K562 (cell line): ENCODE measurements around the gene FAAP100. TPM values are rescaled to one million over a fixed set of nuclear protein-coding genes. Genes with fewer than 3 reads are reported as not detected.

Source experiments
- ATAC-seq: fragments of 200-7000 bp; cut with Tn5 transposase; 3 replicates; pipeline ENCODE4 v1.9.1; 2020; ENCODE audit warnings: moderate library complexity
- BruUV-seq: library from RNA; stranded (reverse); fragments of 400-500 nt; replicated peaks from 2 replicates; lab custom pipeline; 2021; lab: Mats Ljungman, UMichigan
- CTCF ChIA-PET: fragments of 300-600 bp; formaldehyde crosslinking; extraction: SDS; loops from one replicate; lab custom pipeline; 2021; ENCODE audit warnings: low intra/inter-chr PET ratio; lab: Yijun Ruan, JAX
- POLR2A ChIA-PET: fragments of 300-600, 350-650 bp; sonication (Branson Sonifier 250); formaldehyde crosslinking; extraction: SDS; loops from one replicate; lab custom pipeline; 2021; ENCODE audit warnings: antibody characterized with exemption, inconsistent platforms; lab: Yijun Ruan, JAX
- DNase-seq, 4 experiments: peaks; one replicate each; pipeline versions ENCODE4 v3.0.0 to v3.0.0-alpha.2; 2011 to 2018; ENCODE audit warnings: low spot score in 3 of 4, mixed read lengths in 3 of 4; ENCODE audit errors: extremely low read depth in 1 of 4
- FAIRE-seq: peaks from 2 replicates; lab custom pipeline; 2011; peaks lifted over from hg19 to GRCh38; lab: Jason Lieb, UNC
- H2AFZ ChIP-seq: 2 replicates; pipeline ENCODE4 v1.6.0; 2011; ENCODE audit warnings: low read depth, low read length, control low read depth, inconsistent platforms
- H3K27ac ChIP-seq: fragments of 200-600 bp; 3 replicates; pipeline ENCODE4 v1.8.0; 2011; ENCODE audit warnings: low read depth, mild to moderate bottlenecking, control low read depth, inconsistent platforms, low read length, moderate library complexity, mixed read lengths; ENCODE audit errors: extremely low read depth
- H3K27me3 ChIP-seq, 2 experiments: fragments of 300-600 bp in 1 of 2; 2 replicates in 1 of 2; 3 replicates in 1 of 2; pipeline versions ENCODE4 v1.6.0 to v1.8.0; 2011; ENCODE audit warnings: inconsistent platforms in 2 of 2, low read length in 2 of 2, mild to moderate bottlenecking in 1 of 2, mixed read lengths in 1 of 2, moderate library complexity in 1 of 2; ENCODE audit not compliant: control insufficient read depth in 2 of 2, insufficient read depth in 2 of 2
- H3K36me3 ChIP-seq: fragments of 300-600 bp; 3 replicates; pipeline ENCODE4 v1.8.0; 2011; ENCODE audit warnings: mild to moderate bottlenecking, low read length, inconsistent platforms; ENCODE audit not compliant: control insufficient read depth, insufficient read depth
- H3K4me1 ChIP-seq, 2 experiments: fragments of 200-600 bp in 1 of 2; replicated peaks in 1 of 2; 2 replicates in 1 of 2; 3 replicates in 1 of 2; pipeline versions ENCODE4 v1.5.1 to v1.8.0; 2011; ENCODE audit warnings: inconsistent platforms in 2 of 2, low read length in 2 of 2, mild to moderate bottlenecking in 1 of 2, mixed read lengths in 1 of 2, moderate library complexity in 1 of 2; ENCODE audit not compliant: control insufficient read depth in 2 of 2, insufficient read depth in 2 of 2
- H3K4me2 ChIP-seq: 2 replicates; pipeline ENCODE4 v1.6.1; 2011; ENCODE audit warnings: low read length, control low read depth, inconsistent platforms, mixed read lengths; ENCODE audit not compliant: insufficient read depth
- H3K4me3 ChIP-seq: fragments of 200-600 bp; sonication (generic), shearing (Covaris generic); 2 replicates; pipeline ENCODE4 v1.5.1; 2016; ENCODE audit warnings: control low read depth, inconsistent platforms
- H3K79me2 ChIP-seq: fragments of 200-600 bp; 3 replicates; pipeline ENCODE4 v1.8.0; 2011; ENCODE audit warnings: low read length, inconsistent platforms; ENCODE audit not compliant: control insufficient read depth, insufficient read depth
- H3K9ac ChIP-seq, 2 experiments: 2 replicates each; pipeline versions ENCODE4 v1.6.0 to v1.6.1; 2011; ENCODE audit warnings: low read depth in 2 of 2, low read length in 2 of 2, control low read depth in 1 of 2, inconsistent platforms in 1 of 2, mild to moderate bottlenecking in 1 of 2, mixed read lengths in 1 of 2; ENCODE audit not compliant: insufficient read depth in 1 of 2
- H3K9me1 ChIP-seq: one replicate; pipeline ENCODE4 v1.6.0; 2011; ENCODE audit warnings: inconsistent platforms, mild to moderate bottlenecking, low read length, moderate library complexity; ENCODE audit not compliant: control insufficient read depth, insufficient read depth
- H3K9me3 ChIP-seq: replicated peaks from 2 replicates; pipeline ENCODE4 v1.5.1; 2011; ENCODE audit warnings: low read depth, low read length, inconsistent platforms; ENCODE audit not compliant: control insufficient read depth, insufficient read depth
- H4K20me1 ChIP-seq: replicated peaks from 2 replicates; pipeline ENCODE4 v1.6.1; 2011; ENCODE audit warnings: low read length, inconsistent platforms, mixed read lengths; ENCODE audit not compliant: control insufficient read depth, insufficient read depth
- BCLAF1 ChIP-seq, 2 experiments: fragments of 450-650 bp in 1 of 2; IDR thresholded peaks; 2 replicates each; pipeline ENCODE4 v1.6.1; 2011 to 2017; ENCODE audit warnings: low read depth in 2 of 2, antibody characterized with exemption in 1 of 2, borderline replicate concordance in 1 of 2, low read length in 1 of 2, mild to moderate bottlenecking in 1 of 2, mixed read lengths in 1 of 2; ENCODE audit not compliant: control insufficient read depth in 1 of 2
- CHD4 ChIP-seq: fragments of 200-600 bp; sonication (generic); IDR thresholded peaks from 3 replicates; pipeline ENCODE4 v1.6.1; 2012; ENCODE audit warnings: low read depth, mild to moderate bottlenecking, mixed read lengths, low read length, inconsistent platforms; ENCODE audit not compliant: insufficient read depth, insufficient replicate concordance, poor library complexity, severe bottlenecking
- CSDE1 ChIP-seq, 2 experiments: fragments of 450-650 bp; IDR thresholded peaks; 2 replicates each; pipeline ENCODE4 v1.6.1; 2016; ENCODE audit warnings: mild to moderate bottlenecking in 1 of 2
- EZH2 ChIP-seq: IDR thresholded peaks from 2 replicates; pipeline ENCODE4 v1.6.1; 2012; ENCODE audit warnings: low read depth, mild to moderate bottlenecking, inconsistent platforms, low read length, borderline replicate concordance
- KDM5B ChIP-seq: fragments of 200-600 bp; sonication (generic); IDR thresholded peaks from 2 replicates; pipeline ENCODE4 v1.6.1; 2012; ENCODE audit warnings: low read depth, mild to moderate bottlenecking, moderate library complexity, low read length, control low read depth, inconsistent platforms; ENCODE audit not compliant: insufficient replicate concordance
- MLLT1 ChIP-seq, 2 experiments: fragments of 450-650 bp; IDR thresholded peaks; 2 replicates each; pipeline ENCODE4 v1.6.1; 2016
- NCOR1 ChIP-seq: fragments of 450-650 bp; IDR thresholded peaks from 2 replicates; pipeline ENCODE4 v1.6.1; 2016; ENCODE audit warnings: mild to moderate bottlenecking, moderate library complexity
- PKNOX1 ChIP-seq: fragments of 450-650 bp; IDR thresholded peaks from 2 replicates; pipeline ENCODE4 v1.6.1; 2016
- PTBP1 ChIP-seq: fragments of 200-400 bp; formaldehyde crosslinking; IDR thresholded peaks from 2 replicates; pipeline ENCODE4 v1.6.1; 2017; ENCODE audit warnings: low read depth, low read length
- PTTG1 ChIP-seq: fragments of 450-650 bp; IDR thresholded peaks from 2 replicates; pipeline ENCODE4 v1.6.1; 2016; ENCODE audit warnings: low read depth, mild to moderate bottlenecking, missing genetic modification characterization, missing compliant biosample characterization
- RBM25 ChIP-seq: fragments of 200-400 bp; formaldehyde crosslinking; IDR thresholded peaks from 2 replicates; pipeline ENCODE4 v1.6.1; 2018; ENCODE audit warnings: low read length, low read depth, moderate library complexity; ENCODE audit not compliant: severe bottlenecking
- STAG1 ChIP-seq: sonication (generic); formaldehyde crosslinking; IDR thresholded peaks from 2 replicates; pipeline ENCODE4 v1.5.0; 2020; ENCODE audit warnings: missing genetic modification reagents, borderline replicate concordance
- TAF1 ChIP-seq: IDR thresholded peaks from 2 replicates; pipeline ENCODE4 v1.6.1; 2011; ENCODE audit warnings: mild to moderate bottlenecking, low read length, moderate library complexity; ENCODE audit not compliant: insufficient read depth, control insufficient read depth, severe bottlenecking; ENCODE audit errors: extremely low read depth
- TAL1 ChIP-seq: fragments of 450-650 bp; IDR thresholded peaks from 2 replicates; pipeline ENCODE4 v1.6.1; 2016; ENCODE audit warnings: mild to moderate bottlenecking
- XRCC4 ChIP-seq: IDR thresholded peaks from one replicate; pipeline ENCODE4 v1.6.1; 2011; ENCODE audit not compliant: insufficient read depth, insufficient read length; ENCODE audit errors: extremely low read depth
- ZNF212 ChIP-seq: fragments of 450-650 bp; formaldehyde crosslinking; IDR thresholded peaks from 2 replicates; pipeline ENCODE4 v1.4.0; 2020; ENCODE audit warnings: mild to moderate bottlenecking
- WGBS: fragments of 100-300 bp; shearing (Covaris generic); methylation state at CpG from one replicate; pipeline ENCODE4 v1.1.6; 2016; ENCODE audit warnings: low coverage, mixed read lengths; ENCODE audit not compliant: insufficient coverage; ENCODE audit errors: missing lambda C conversion rate; 5-methylcytosine and 5-hydroxymethylcytosine counted together
- in situ Hi-C: fragments of 300-500 bp; cut with MboI; formaldehyde crosslinking; loops from 4 replicates; pipeline ENCODE4 v1.15.0; 2018; ENCODE audit warnings: inconsistent platforms, mixed read lengths
- intact Hi-C: fragments of 100-400 bp; cut with micrococcal nuclease; formaldehyde crosslinking; loops from 2 replicates; pipeline ENCODE4 v1.14.2; 2022
- polyA plus RNA-seq, 8 experiments: library from polyadenylated mRNA; depleted of rRNA in 4 of 8; stranded (reverse) in 5 of 8; unstranded in 3 of 8; fragments of >200 nt; fragmentation: Nextera tagmentation in 2 of 8; fragmentation: Illumina TruSeq in 1 of 8; extraction: Ambion mirVana in 2 of 8; extraction: Trizol in 1 of 8; gene quantifications; 2 replicates each; pipeline versions ENCODE4 v1.2.1 to v1.2.3, GENCODE V29; 2011 to 2014; ENCODE audit warnings: inconsistent platforms in 1 of 8, missing spikeins in 1 of 8
- total RNA-seq, 7 experiments: library from RNA; depleted of rRNA in 6 of 7; stranded (reverse); fragments of >200 nt in 6 of 7; fragmentation: Illumina TruSeq in 2 of 7; extraction: Trizol in 2 of 7; gene quantifications; 2 replicates each; pipeline versions ENCODE4 v1.2.1 to v1.2.3, GENCODE V29; 2011 to 2021; ENCODE audit warnings: low replicate concordance in 1 of 7

The FAAP100 gene
- total and polyA plus RNA-seq, 9 of the 15 experiments (the other 6 are each of a cell fraction or from before 2014, with no cell fraction given): 0.31 to 51.2 (median 12.6) TPM

- Histone ChIP-seq H2AFZ (no peak overlapping the region), H3K36me3 (peaks cover 95% of the 10 kb centered on the region), H3K27me3 (no peaks in the 10 kb centered on the region), H3K9ac (no peak overlapping the region), H3K9me3 (no peaks in the 10 kb centered on the region), H3K4me1 (peaks cover 10 to 21% of the 10 kb centered on the region in 2 experiments; a peak in 4 of 5 replicates), H3K9me1 (no peaks in the 10 kb centered on the region), H4K20me1 (peaks cover 7% of the 10 kb centered on the region), H3K4me2 (no peak overlapping the region), H3K79me2 (peaks cover 9% of the 10 kb centered on the region; the same call in 2 of the 3 replicates), H3K4me3 (no peak overlapping the region), H3K27ac (no peak overlapping the region)
- no peak for FAIRE-seq
- WGBS: 79% methylated on average over 5 of the region's 5 CpGs
- ChIA-PET CTCF (no interaction called here), POLR2A (interaction anchor here (0.8 to 1.9 kb wide), 7 partner anchors 9 to 54 kb away, joined by 3 to 7 read pairs (median 3); no protein-coding TSS in a partner anchor)
- intact Hi-C loops: no loop called here
- in situ Hi-C loops: no loop called here
- no peak for DNase-seq
- BruUV-seq: no TSS peak
- TF ChIP-seq TAF1 (no peak), PKNOX1 (no peak), STAG1 (CRISPR knock-in tag) (no peak), TAL1 (no peak), PTTG1 (tag) (no peak), MLLT1 (IDR thresholded peaks at IDR 0.05) (no peak), XRCC4 (no peak), PTBP1 (no peak), ZNF212 (CRISPR knock-in tag) (no peak), KDM5B (no peak), CSDE1 (IDR thresholded peaks at IDR 0.05) (no peak), BCLAF1 (IDR thresholded peaks at IDR 0.05; ENCODE audit: borderline replicate concordance in 1 of 2, control insufficient read depth in 1 of 2, low read depth in 2 of 2, low read length in 1 of 2) (no peak), NCOR1 (no peak), RBM25 (no peak), CHD4 (no peak), EZH2 (no peak)
- no peak for ATAC-seq
These were observed 30.2 kb upstream of the FAAP100 start for GRCh38 chr17:81582341-81582740.
